HG02571 (cell line): Measurements from ENCODE around the gene ADGRA3.

Experiments
- ATAC-seq: cut with Tn5 transposase; IDR thresholded peaks from one replicate; pipeline ENCODE4 v1.9.1; 2021; ENCODE audit warnings: mild to moderate bottlenecking, moderate library complexity; ENCODE audit not compliant: unreplicated experiment

ADGRA3 gene

GRCh38 chr4:22454216-22454838 lies 61.5 kb downstream of the ADGRA3 start:
- no peak for ATAC-seq

GRCh38 chr4:22444813-22445212 lies 71.1 kb downstream of the ADGRA3 start:
- ATAC-seq = no peak

DNA sequence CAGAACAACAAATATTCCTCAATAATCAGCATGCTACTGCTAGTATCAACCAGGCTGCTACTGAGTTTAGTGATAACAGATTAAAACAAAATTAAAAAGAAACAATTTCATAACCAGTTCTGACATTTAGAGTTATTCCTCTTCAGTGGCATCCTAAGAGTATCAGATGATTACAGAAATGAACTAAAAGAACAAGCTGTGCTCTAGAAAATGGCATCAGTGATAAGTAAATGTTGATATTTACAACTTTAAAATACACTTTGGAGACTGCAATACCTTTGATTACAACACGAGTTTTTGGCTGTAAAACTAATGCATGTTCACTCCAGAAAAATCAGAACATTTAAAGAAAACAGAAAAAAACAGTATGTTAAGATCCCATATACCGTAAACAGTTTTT lies 72.9 kb downstream of the ADGRA3 start:
- ATAC-seq = no peak

- ATAC-seq = no peak
These were observed 74.9 kb downstream of the ADGRA3 start for GRCh38 chr4:22440999-22441398.

DNA sequence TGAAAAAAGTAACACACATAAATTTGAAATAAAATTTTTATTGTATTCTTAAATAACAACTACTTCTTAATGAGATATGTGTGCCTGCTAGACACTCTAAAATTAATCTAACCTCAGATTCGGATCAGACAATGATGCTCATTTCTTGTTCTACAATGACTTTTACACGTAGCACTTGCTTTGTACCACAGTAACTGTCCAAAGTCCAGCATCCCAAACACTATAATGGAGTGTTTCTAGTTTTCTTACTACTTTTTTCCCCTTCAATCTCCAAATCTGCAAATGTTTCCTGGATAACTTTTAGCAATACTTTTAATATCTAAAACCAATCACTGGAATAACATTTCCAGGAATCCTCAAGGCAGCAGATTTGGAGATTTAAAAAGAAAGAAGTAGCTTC lies 75.9 kb downstream of the ADGRA3 start:
- ATAC-seq = no peak

- no peak for ATAC-seq
These were observed 80.2 kb downstream of the ADGRA3 start for GRCh38 chr4:22435652-22436051.

GRCh38 chr4:22434895-22435294 lies 81.0 kb downstream of the ADGRA3 start:
- ATAC-seq = no peak

GRCh38 chr4:22430626-22431025 lies 85.2 kb downstream of the ADGRA3 start:
- ATAC-seq = no peak

- no peak for ATAC-seq
These were observed 87.4 kb downstream of the ADGRA3 start for GRCh38 chr4:22428441-22428840.

- no peak for ATAC-seq
These were observed 88.2 kb downstream of the ADGRA3 start for GRCh38 chr4:22427675-22428074.

GRCh38 chr4:22420291-22420690 lies 95.6 kb downstream of the ADGRA3 start:
- no peak for ATAC-seq

- no peak for ATAC-seq
These were observed 98.5 kb downstream of the ADGRA3 start for GRCh38 chr4:22417408-22417807.

DNA sequence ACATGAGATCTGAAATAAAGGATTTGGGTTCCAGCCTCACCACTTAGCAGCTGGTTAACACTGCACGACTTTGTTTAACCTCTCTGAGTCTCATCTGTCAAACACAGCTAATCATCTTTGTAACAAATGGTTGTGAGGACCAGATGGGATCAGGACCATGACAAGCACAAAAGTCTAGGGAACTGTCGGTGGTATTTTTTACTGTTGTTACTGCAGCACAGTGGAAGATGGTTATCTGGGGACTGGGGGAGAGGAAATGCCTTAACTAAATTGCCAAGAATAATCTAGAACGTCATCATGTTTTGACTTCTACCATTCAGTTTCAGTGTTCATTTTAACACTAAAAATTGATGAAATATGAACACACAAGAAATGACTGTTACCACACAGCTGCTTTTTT lies 99.5 kb downstream of the ADGRA3 start:
- no peak for ATAC-seq

GRCh38 chr4:22414833-22415232 lies 101.0 kb downstream of the ADGRA3 start:
- ATAC-seq = no peak

- no peak for ATAC-seq
These were observed 102.4 kb downstream of the ADGRA3 start for GRCh38 chr4:22413471-22413870.

- ATAC-seq = no peak
These were observed 103.9 kb downstream of the ADGRA3 start for GRCh38 chr4:22412013-22412412.

DNA sequence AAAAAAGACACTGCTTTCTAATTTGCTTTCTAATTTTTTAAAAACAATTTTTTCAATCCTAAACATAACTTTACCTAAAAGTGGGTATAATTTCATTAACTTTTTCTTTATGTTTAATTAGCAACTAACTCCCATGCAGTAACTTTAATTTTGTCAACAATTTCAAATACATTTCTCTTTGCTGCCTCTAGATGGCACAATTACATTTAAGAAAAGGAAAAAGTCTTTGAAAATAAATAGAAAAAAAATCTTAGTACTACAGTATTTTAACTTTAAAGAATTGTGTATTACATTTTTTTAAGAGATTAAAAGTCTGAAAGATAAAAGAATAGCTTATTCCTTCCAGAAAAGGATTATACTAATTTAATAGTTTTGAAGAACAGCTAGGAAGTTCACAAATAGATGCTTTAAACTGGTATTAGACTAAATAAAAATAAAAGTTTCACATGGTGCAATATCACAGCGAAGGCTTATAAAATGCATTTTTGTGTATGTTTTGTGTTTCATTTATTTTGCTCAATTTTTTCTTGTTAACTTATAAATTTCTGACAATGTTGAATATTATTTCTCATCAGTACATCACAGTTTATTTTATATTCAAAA lies 105.1 kb downstream of the ADGRA3 start:
- ATAC-seq = no peak

DNA sequence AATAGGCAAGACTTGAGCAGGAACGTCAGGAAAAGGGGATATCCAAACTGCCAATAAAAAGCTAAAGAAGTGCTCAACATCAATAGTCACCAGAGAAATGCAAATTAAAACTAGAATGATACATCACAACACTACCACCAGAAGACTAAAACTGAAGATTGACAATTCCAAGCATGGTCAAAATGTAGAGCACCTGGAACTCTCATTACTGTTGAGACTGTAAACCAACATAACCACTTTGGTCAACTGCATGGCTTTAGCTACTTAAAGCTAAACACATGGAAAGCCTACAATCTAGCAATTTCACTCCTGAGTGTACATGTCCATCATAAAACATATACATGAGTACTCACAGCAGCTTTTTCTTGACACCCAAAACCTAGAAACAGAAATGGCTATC lies 107.4 kb downstream of the ADGRA3 start:
- ATAC-seq = no peak

GRCh38 chr4:22407361-22407760 lies 108.5 kb downstream of the ADGRA3 start:
- no peak for ATAC-seq

DNA sequence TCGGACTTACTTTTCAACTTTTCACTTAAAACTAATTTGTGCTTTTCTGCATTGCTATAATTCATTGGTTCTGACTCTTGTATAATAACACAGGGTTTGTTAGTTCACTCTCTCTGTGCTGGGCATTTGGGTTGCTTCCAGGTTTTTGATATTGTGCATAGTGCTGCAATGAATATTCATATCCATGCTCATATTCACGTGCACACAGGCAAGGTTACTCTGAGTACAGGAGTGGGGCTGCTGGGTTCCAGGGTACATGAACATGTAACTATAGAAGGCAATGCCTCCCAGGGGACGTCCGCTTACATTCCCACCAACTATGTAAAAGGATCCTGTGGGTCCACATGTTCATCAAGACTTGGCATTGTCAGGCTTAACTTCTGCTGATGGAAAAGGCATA lies 117.2 kb downstream of the ADGRA3 start:
- ATAC-seq = no peak

DNA sequence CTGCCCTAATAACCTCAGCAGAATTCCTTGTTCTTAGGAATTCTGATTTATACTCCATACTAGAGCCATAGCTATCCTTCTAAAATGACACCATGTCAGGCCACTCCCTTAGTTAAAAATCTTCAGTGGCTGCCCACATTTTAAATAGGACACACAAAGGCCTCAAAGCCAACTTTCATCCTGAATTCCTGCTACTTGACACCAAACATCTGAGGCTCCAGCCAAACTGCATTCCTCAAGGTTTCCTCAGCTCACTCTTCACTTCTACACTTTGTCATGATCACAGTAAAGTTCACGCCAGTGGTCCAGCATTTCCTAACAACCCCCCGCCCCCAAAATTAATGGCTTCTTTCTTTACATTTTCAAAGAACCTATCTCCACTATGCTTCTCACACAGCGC lies 124.3 kb downstream of the ADGRA3 start:
- ATAC-seq = no peak

GRCh38 chr4:22389240-22389870 lies 126.5 kb downstream of the ADGRA3 start:
- ATAC-seq = no peak

- ATAC-seq = no peak
These were observed 130.3 kb downstream of the ADGRA3 start for GRCh38 chr4:22385611-22386011.
